Lung (tissue), 12 donors: ENCODE measurements around the gene RPL10A. TPM values are rescaled to one million over a fixed set of nuclear protein-coding genes. Genes with fewer than 3 reads are reported as not detected.
A peak's percentile ranks its signal among the peaks of the same experiment; 100 is the strongest.

Source experiments
- ATAC-seq: fragments of 200-7000 bp; cut with Tn5 transposase; one replicate; pipeline ENCODE4 v1.9.1; 2020; ENCODE audit warnings: moderate number of reproducible peaks; ENCODE audit not compliant: insufficient read depth, low FRiP score
- DNase-seq, 3 donors: peaks; one replicate each; pipeline ENCODE4 v3.0.0-alpha.2; 2013 to 2017
- H3K27ac ChIP-seq, 2 donors: one replicate each; pipeline ENCODE4 v1.5.1; 2013; ENCODE audit warnings: mild to moderate bottlenecking in 2 of 2, moderate library complexity in 2 of 2, control low read depth in 1 of 2, inconsistent platforms in 1 of 2, low read depth in 1 of 2, low read length in 1 of 2
- H3K27me3 ChIP-seq, 3 donors: one replicate each; pipeline ENCODE4 v1.5.1; 2013; ENCODE audit warnings: low read length in 2 of 3; ENCODE audit not compliant: control insufficient read depth in 3 of 3, insufficient read depth in 3 of 3
- H3K36me3 ChIP-seq, 4 donors: one replicate each; pipeline ENCODE4 v1.5.1; 2013; ENCODE audit warnings: low read length in 4 of 4, mild to moderate bottlenecking in 1 of 4, moderate library complexity in 1 of 4; ENCODE audit not compliant: control insufficient read depth in 4 of 4, insufficient read depth in 4 of 4
- H3K4me1 ChIP-seq, 5 donors: one replicate each; pipeline ENCODE4 v1.5.1; 2013; ENCODE audit warnings: low read length in 5 of 5, mild to moderate bottlenecking in 2 of 5, moderate library complexity in 1 of 5; ENCODE audit not compliant: control insufficient read depth in 5 of 5, insufficient read depth in 5 of 5
- H3K4me3 ChIP-seq: one replicate; pipeline ENCODE4 v1.5.1; 2013; ENCODE audit warnings: mild to moderate bottlenecking, control low read depth, moderate library complexity
- H3K9ac ChIP-seq, 2 donors: one replicate each; pipeline ENCODE4 v1.5.1; 2013; ENCODE audit warnings: low read length in 2 of 2, control low read depth in 1 of 2; ENCODE audit not compliant: insufficient read depth in 1 of 2
- H3K9me3 ChIP-seq, 4 donors: one replicate each; pipeline ENCODE4 v1.5.1; 2013; ENCODE audit warnings: low read length in 3 of 4, mild to moderate bottlenecking in 1 of 4, moderate library complexity in 1 of 4; ENCODE audit not compliant: control insufficient read depth in 4 of 4, insufficient read depth in 3 of 4
- WGBS, 2 donors: extraction: QIAGEN DNeasy Blood & Tissue Kit; methylation state at CpG; one replicate each; pipeline ENCODE4 v1.1.7; 2013; 5-methylcytosine and 5-hydroxymethylcytosine counted together
- polyA plus RNA-seq, 2 donors: library from polyadenylated mRNA; stranded (reverse); fragments of 200-250 nt; gene quantifications; one replicate each; pipeline ENCODE4 v1.2.1, GENCODE V29; 2013
- total RNA-seq, 2 donors: library from RNA; depleted of rRNA in 1 of 2; stranded (reverse); fragments of >200 nt in 1 of 2; gene quantifications; one replicate each; pipeline ENCODE4 v1.2.1, GENCODE V29; 2014 to 2021
- TF ChIP-seq, protein P1 (sequence below): IDR thresholded peaks from 2 replicates; pipeline ENCODE4 v1.5.1; 2012; ENCODE audit warnings: mild to moderate bottlenecking; ENCODE audit errors: control extremely low read depth, extremely low read depth
- donor health status: control.
- donor health status: control.
- donor health status: Bipolar disorder and iron deficiency.
- donor health status: healthy.
- donor health status: DM: yes; HTN: yes; CAD: no.

RPL10A gene
- total and polyA plus RNA-seq, 4 donors, result 986 to 1,885 (median 1,426) TPM

DNA sequence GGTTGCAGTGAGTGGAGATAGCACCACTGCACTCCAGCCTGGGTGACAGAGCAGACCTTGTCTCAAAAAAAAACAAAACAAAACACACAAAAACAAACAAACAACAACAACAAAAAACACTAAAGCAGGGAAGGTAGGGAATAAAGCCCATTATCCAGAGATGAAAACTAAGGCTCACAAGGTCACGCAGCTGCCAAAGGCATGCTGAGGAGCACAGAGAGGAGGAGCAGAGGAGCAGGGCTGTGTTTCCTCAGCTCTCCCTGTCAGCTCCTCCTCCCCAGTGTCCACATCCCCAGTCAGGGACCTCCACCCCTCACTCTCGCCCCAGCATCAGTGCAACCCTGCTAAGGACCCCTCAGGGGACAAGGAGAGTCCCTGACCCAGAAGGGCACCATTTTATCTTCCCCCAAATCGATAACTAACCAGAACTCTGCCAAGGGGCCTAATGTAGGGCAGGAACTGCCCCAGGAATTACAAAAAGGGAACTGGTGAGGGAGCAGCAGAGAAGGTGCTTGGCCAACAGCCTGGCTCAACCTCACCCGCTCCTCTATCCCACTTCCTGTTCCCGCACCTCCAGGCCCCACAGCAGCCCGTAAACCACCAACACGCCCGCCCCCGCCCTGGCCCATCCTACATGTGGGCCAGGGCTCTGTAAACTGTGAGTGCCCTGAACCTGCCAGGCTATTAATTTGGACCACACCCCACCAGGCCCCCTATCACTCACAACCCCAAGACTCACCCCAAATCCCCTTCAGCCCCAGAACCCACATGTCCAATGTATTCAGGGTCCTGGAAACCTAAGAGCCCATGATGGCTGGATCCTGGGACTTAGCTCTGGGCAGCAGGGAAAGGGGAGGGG lies 19.7 kb downstream of the RPL10A start:
- 29 to 38% methylated on average over 9 of the region's 9 CpGs for WGBS, 2 donors
- Histone ChIP-seq H3K9me3 (no peaks in the 10 kb centered on the region), H3K4me3 (no peak overlapping the region), H3K36me3 (peaks cover 0 to 7% (median 4%) of the 10 kb centered on the region in 4 donors), H3K27me3 (no peaks in the 10 kb centered on the region), H3K27ac (peak overlapping the region; percentile 36 to 66), H3K4me1 (peaks cover 6 to 59% (median 35%) of the 10 kb centered on the region in 5 donors), H3K9ac (peak overlapping the region in 1 of 2 donors; percentile 32)
- DNase-seq (peak in 1 of 3 donors; percentile 57), ATAC-seq (no peak)
- TF ChIP-seq, protein P1, sequence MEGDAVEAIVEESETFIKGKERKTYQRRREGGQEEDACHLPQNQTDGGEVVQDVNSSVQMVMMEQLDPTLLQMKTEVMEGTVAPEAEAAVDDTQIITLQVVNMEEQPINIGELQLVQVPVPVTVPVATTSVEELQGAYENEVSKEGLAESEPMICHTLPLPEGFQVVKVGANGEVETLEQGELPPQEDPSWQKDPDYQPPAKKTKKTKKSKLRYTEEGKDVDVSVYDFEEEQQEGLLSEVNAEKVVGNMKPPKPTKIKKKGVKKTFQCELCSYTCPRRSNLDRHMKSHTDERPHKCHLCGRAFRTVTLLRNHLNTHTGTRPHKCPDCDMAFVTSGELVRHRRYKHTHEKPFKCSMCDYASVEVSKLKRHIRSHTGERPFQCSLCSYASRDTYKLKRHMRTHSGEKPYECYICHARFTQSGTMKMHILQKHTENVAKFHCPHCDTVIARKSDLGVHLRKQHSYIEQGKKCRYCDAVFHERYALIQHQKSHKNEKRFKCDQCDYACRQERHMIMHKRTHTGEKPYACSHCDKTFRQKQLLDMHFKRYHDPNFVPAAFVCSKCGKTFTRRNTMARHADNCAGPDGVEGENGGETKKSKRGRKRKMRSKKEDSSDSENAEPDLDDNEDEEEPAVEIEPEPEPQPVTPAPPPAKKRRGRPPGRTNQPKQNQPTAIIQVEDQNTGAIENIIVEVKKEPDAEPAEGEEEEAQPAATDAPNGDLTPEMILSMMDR, result no peak

DNA sequence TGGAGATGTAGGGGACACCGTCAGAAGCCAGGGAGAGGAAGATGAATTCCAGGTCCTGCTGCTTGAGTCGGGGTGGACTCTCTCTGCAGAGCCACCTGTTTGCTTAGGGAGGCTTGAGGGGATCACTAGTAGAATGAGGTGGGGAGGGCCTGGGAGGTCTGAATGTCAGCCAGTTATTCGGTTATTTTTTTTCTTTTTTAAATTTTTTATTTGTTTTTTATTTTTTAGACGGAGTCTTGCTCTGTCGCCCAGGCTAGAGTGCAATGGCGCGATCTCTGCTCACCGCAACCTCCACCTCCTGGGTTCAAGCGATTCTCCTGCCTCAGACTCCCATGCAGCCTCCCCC lies 20.3 kb downstream of the RPL10A start:
- TF ChIP-seq, protein P1, result no peak
- 71 to 73% methylated on average over 9 of the region's 9 CpGs for WGBS, 2 donors
- H3K9me3 ChIP-seq, result no peaks in the 10 kb centered on the region
- ATAC-seq (no peak), DNase-seq (no peak)
- peak overlapping the region; percentile 36 to 66 for H3K27ac ChIP-seq
- H3K4me3 ChIP-seq, result no peak overlapping the region
- H3K27me3 ChIP-seq, result no peaks in the 10 kb centered on the region
- H3K9ac ChIP-seq, result no peak overlapping the region
- peaks cover 6 to 65% (median 35%) of the 10 kb centered on the region in 5 donors for H3K4me1 ChIP-seq
- peaks cover 0 to 5% (median 3%) of the 10 kb centered on the region in 4 donors for H3K36me3 ChIP-seq

DNA sequence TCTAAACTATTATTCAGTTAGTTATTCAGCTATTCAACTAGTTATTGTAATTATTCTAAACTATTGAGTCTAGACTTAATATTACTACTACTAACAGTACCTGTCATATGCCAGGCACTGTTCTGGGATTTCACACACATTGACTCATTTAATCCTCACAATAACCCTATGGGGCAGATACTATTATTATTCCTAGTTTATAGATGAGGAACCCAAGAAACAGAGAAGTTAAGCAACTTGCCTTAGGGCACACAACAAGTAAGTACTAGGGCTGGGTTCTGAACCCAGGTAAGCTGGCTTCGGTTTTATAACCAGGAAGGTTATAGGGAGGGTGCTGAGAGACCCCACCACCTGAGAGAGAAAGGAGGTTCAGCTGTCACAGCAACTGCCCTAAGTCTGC lies 20.9 kb downstream of the RPL10A start:
- DNase-seq (no peak), ATAC-seq (no peak)
- no peaks in the 10 kb centered on the region for H3K27me3 ChIP-seq
- TF ChIP-seq, protein P1, result no peak
- H3K36me3 ChIP-seq, result peaks cover 0 to 5% (median 2%) of the 10 kb centered on the region in 4 donors
- H3K4me3 ChIP-seq, result no peak overlapping the region
- H3K9me3 ChIP-seq, result no peaks in the 10 kb centered on the region
- H3K27ac ChIP-seq, result peak overlapping the region in 1 of 2 donors; percentile 46
- WGBS, 2 donors, result 84 to 87% methylated on average over 1 of the region's 1 CpG
- H3K4me1 ChIP-seq, result peaks cover 6 to 71% (median 41%) of the 10 kb centered on the region in 5 donors
- no peak overlapping the region for H3K9ac ChIP-seq
